Astrocyte of the spinal cord (primary cell): ENCODE measurements around the gene AFF4.

Source experiments
- DNase-seq: peaks from one replicate; pipeline ENCODE4 v3.0.0; 2011; ENCODE audit warnings: low read depth, low spot score
- H3K4me3 ChIP-seq: 2 replicates; pipeline ENCODE4 v1.5.1; 2011; ENCODE audit warnings: low read depth, mild to moderate bottlenecking, low read length, moderate library complexity
- CTCF ChIP-seq: IDR thresholded peaks from 2 replicates; pipeline ENCODE4 v1.5.1; 2012; ENCODE audit warnings: low read depth, mild to moderate bottlenecking, low read length, inconsistent platforms
- in situ Hi-C: cut with HindIII; loops from 2 replicates; pipeline ENCODE4 v1.10.0; 2017; ENCODE audit warnings: low sequenced_read_pairs

Gene AFF4

DNA sequence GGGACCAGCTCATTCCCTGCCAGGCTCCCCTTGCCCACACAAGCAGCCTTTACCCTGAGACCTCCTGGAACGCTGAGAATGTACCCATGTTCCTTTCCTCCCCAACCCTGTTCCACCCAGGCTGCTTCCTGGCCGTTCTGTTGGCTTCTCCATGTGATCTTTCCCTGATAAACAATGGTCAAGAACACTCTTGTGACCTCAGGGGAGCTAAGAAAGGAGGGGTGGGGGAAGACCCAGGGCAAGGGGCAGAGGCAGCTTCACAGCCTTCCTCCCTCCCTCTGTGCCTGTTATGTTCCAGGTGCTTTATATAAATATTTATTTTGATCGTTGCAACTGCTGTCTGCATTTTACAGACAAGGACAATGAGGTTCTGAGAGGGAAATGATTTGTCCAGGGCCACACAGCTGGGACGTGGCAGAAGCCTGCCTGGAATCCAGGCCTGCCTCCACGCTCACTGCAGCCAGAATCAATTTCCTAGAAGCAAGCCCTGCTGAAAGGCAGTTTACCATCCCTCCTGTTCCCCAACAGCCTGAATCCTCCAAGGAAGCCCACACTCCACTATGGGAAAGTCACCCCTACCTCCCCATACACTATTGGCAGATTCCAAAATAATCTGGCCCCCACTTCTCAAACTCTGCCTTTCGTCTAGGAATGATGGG lies 136.9 kb downstream of the AFF4 start:
- no peak overlapping the region for H3K4me3 ChIP-seq
- in situ Hi-C loops, result no loop called here
- TF ChIP-seq CTCF, result no peak
- no peak for DNase-seq

DNA sequence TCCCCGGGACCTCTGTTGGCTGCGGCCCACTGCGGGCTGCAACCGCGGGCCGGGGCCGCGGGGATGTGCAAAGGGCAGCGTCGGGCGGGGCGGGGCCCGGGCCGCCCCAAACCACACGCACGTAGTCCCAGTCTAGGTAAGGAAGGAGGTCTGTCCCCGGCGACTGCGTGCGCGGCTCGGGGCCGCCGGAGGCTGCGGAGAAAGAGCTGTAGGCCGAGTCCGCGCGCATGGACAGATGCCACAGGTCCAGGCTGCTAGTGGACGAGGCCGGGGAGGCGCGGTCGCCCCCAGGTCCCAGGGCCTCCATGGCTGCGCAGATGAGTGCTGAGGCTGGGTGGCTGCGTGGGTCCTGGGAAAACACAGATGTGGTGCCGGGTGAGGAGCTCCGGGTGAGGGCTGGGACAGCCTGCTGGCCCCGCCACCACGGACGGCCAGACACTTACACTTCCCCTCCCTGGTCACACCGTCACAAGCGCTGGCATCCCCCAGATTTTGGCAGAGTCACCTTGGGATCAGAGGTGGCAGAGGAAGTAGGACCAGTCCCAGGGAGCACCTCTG lies 137.5 kb downstream of the AFF4 start:
- DNase-seq, result no peak
- TF ChIP-seq CTCF, result no peak
- H3K4me3 ChIP-seq, result no peak overlapping the region
- in situ Hi-C loops, result no loop called here
